ENCODE results near the gene OR51B6.
"Not testable (repeated sequence)": the region's sequence is repeated elsewhere in the genome, so short reads cannot be mapped to it uniquely, and the experiment has no call there.

The OR51B6 gene, protein sequence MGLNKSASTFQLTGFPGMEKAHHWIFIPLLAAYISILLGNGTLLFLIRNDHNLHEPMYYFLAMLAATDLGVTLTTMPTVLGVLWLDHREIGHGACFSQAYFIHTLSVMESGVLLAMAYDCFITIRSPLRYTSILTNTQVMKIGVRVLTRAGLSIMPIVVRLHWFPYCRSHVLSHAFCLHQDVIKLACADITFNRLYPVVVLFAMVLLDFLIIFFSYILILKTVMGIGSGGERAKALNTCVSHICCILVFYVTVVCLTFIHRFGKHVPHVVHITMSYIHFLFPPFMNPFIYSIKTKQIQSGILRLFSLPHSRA

DNA sequence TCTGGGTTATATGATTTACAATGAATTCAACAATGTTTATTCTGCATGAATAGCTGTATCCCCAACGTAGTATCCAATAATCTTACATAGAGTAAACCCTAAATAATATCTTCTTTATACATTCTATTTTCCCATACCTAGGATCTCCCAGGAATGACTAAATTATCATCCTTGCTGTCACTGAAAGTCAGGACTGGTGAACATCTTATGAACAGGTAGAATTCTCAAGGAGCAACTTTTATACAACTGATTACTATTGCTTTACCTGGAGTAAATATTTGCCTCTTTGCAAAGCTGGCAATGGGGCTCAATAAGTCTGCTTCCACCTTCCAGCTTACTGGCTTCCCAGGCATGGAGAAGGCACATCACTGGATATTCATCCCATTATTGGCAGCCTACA, at the start of gene OR51B6:
TSS of gene OR51B6 (plus strand) at position 301 of the 400 bp plus-strand sequence. CDS start at position 301, 0 bp downstream.
- DNase-seq (ENCODE audit: low read depth in 1 of 2, low spot score in 1 of 2), result no peak

DNA sequence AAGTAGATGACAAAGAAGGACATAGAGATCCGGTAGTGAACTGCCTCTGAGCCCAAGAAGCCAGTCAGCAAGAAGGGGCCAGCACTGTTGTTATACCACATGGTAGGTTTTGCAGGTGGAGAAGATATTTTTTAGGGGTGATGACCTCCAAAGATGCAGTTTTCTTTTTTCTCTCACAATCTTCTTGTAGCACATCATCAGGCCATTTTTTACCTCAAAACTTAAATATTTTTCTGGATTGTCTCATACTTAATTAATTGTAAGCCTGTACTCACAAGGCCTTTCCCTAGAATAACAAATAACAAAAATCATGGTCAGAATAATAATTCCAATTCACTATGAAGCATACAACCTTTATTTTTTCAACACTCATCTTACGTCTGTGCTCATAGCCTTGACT, 49.5 kb upstream of the OR51B6 start, which contains the start of gene OR51B4:
TSS of gene OR51B4 (minus strand) at position 101 of the 400 bp plus-strand sequence. CDS start at position 101, 0 bp downstream.
- DNase-seq (ENCODE audit: low read depth in 1 of 2, low spot score in 1 of 2), result no peak

DNA sequence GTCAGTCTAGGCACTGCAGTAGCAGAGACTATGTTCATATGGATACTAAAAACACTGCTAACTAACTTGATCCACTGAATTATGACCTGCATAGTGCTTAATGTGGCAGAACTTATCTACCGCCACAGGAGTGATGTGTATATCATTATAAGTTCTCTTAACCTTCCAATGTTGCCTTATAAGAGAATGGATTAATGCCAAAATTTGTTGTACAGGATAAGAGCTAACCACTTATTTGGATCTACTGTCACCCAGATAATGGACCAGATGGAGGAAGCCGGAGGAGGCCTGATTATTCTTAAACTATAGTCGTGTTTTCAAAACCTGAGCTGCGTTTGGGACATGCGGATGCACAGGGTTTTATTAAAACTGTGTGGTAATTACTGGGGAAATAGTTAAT, 47.7 kb upstream of the OR51B6 start:
- DNase-seq (ENCODE audit: low read depth in 1 of 2, low spot score in 1 of 2), result no peak

DNA sequence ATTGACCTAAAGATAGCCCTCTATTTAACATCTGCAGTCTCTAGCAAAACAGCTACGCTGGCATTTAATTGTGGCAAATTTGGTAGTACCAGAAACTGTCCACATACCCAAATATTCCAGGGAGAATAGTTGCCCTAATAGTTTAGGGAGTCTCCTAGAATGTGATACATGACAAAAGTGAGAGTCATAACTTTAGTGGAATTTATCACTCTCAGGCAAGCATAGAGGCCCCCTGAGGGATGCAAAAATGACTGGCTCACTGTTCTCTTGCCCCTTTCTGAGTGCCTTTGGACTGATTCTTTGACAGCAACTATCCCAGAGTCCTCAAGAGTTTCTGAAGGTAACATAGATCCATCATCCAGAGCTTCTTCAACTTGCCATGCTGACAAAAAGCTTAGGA, 47.3 kb upstream of the OR51B6 start:
- DNase-seq (ENCODE audit: low read depth in 1 of 2, low spot score in 1 of 2), result no peak

DNA sequence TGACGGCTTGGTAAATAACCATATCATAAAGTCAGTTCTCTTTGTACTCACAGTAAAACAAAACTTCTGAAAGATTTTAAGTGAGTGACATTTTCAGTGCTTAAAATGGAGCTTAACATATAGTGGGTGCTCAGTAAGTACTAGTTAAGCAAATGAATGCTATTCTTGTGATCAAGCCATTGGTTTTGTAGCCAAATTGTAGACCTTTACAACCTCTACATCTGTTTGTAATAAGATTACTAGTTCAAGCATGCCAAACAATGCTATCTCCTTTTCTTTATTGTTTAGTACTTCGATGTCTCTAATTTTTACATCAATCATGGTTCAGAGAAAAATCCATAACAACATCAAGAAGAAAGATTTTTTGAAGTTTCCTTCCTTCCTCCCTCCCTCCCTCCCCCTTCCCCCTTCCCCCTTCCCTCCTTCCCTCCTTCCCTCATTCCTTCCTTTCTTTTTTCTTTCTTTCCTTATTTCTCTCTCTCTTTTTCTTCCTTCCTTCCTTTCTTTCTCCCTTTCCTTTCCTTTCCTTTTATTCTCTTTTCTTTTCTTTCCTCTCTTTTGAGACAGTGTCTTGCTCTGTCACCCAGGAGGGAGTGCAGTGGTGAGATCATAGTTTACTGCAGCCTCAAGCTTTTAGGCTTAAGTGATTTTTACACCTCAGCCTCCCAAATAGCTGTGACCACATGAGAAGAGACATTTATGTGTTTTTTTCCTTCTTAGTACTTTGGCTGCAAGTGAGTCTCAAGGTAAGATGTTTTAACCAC, 43.9 kb upstream of the OR51B6 start:
- no peak for DNase-seq (ENCODE audit: low read depth in 1 of 2, low spot score in 1 of 2)

DNA sequence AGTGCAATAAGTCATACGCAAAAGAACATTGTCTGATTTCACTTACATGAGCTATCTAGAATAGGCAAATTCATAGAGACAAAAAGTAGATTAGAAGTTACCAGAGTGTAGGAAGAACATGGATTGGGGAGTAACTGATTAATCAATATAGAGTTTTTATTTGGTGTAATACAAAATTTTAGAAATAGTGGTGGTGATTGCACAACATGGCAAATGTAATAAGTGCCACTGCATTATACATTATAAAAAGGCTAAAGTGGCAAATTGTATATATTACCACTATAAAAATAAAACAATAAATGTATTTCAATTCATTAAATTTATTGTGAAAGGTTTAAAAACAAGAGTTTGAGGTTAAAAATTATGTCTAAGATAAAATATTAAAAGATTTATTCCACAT, 40.9 kb upstream of the OR51B6 start:
- no peak for DNase-seq (ENCODE audit: low read depth in 1 of 2, low spot score in 1 of 2)

DNA sequence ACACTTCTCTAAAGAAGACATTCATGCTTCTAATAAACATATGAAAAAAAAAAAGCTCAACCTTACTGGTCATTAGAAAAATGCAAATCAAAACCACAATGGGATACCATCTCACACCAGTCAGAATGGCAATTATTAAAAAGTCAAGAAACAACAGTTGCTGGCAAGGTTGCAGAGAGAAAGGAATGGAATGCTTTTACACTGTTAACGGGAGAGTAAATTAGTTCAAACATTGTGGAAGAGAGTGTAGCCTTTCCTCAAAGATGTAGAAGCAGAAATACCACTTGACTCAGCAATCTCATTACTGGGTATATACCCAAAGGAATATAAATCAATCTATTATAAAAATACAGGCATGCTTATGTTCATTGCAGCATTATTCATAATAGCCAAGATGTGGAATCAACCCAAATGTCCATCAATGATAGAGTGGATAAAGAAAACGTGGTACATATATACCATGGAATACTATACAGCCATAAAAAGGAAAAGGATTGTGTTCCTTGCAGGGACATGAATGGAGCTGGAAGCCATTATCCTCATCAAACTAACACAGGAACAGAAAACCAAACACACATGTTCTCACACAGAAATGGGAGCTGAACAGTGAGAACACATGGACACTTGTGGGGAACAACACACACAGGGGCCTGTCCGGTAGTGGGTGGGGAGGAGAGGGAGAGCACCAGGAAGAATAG, 37.8 kb upstream of the OR51B6 start:
- not testable (repeated sequence) for DNase-seq (ENCODE audit: low read depth in 1 of 2, low spot score in 1 of 2)

DNA sequence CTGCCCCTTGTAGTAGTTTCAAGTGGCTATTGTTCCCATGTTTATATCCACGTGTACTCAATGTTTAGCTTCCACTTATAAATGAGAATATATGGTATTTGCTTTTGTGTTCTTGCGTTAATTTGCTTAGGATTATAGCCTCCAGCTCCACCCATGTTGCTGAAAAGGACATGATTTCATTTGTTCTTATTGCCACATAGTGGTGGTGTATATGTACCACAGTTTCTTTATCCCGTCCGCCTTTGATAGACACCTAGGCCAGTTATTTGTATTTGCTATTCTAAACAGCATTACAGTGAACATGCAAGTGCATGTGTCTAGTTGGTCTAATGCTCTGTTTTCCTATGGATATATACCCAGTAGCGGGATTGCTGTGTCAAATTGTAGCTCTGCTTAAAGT, 34.0 kb upstream of the OR51B6 start:
- no peak for DNase-seq (ENCODE audit: low read depth in 1 of 2, low spot score in 1 of 2)

DNA sequence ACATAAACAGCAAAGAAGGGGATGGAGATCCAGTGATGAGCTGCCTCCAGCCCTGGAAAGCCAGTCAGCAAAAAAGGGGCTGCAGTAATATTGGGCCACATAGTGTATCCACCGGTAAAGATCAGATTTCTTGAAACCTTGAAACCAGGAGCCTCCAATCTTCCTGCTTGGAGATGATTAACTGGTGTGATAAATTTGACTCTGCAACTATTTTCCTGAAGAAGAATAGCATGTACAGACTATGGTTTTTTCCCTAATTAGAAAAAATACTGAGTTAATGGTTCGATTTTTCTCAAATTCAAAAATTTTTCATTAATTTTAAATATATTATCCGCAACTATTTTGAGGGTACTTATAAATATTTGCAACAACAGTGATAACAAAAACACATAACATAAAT, 27.1 kb upstream of the OR51B6 start, which contains the start of gene OR51B2:
TSS of gene OR51B2 (minus strand) at position 101 of the 400 bp plus-strand sequence. CDS start at position 101, 0 bp downstream.
- DNase-seq (ENCODE audit: low read depth in 1 of 2, low spot score in 1 of 2), result no peak

DNA sequence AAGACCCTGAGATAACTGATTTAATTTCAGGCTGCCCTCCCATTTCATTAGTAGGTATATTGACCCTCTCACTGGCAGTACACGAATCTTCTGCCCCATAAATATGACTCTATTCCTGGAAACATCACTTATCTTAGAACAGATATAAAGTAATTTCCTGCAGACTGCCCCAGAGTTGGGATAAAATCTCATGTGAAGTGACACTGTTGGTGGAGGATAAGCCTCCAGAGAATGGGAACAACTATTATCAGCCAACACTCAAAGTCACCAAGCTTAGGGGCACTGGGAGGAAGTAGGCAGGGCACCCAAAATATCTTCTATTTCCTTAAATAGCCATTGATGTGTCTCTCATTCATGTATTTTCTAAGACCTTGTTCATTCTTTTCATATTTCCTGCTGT, 16.1 kb upstream of the OR51B6 start:
- no peak for DNase-seq (ENCODE audit: low read depth in 1 of 2, low spot score in 1 of 2)

DNA sequence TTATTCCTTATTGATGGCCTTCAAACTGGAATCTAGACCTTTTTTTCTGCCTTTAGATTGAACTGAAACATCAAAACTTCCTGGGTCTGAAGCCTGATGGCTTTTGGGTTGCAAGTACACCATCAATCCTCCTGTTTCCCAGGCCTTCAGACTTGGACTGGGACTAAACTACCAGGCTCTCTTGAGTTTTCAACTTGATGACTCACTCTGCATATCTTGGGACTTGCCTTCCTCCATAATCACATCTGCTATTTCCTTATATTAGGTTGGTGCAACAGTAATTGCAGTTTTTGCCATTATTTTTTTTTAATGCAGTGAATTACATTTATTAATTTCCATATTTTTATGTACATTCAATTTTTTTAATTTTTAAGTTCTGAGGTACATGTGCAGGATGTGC, 15.0 kb upstream of the OR51B6 start:
- DNase-seq (ENCODE audit: low read depth in 1 of 2, low spot score in 1 of 2), result no peak

DNA sequence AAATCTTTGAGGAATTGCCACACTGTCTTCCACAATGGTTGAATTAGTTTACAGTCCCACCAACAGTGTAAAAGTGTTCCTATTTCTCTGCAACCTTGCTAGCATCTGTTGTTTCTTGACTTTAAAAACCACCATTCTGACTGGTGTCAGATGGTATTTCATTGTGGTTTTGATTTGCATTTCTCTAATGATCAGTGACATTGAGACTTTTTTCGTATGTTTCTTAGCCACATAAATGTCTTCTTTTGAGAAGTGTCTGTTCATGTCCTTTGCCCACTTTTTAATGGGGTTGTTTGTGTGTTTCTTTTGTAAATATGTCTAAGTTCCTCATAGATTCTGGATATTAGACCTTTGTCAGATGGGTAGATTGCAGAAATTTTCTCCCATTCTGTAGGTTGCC, 14.1 kb upstream of the OR51B6 start:
- DNase-seq (ENCODE audit: low read depth in 1 of 2, low spot score in 1 of 2), result not testable (repeated sequence)

DNA sequence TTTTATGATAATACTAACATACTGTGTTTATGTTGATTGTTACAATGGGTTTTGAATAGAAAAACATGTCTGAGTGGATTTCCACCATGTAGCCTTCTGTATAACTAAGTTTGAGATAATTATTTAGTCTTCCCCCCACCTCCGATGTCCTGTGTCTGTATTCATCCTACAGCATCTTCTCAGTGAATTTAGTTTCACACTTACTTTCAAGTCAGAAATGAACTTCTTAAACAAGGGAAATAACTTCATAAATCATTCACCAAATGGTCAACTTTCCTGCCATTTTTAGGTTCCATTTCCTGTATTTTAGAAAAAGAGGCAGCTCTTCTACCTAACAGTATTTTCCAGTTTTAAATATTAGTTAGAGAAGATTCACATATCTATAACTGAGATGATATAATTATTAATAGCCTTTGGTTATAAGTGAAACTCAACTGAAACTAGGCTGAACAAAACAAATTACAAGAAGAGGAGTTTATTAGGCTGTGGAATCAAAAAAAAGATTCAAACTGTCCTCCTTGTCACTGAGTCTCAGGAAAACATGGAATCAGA, 11.5 kb upstream of the OR51B6 start:
- DNase-seq (ENCODE audit: low read depth in 1 of 2, low spot score in 1 of 2), result no peak

DNA sequence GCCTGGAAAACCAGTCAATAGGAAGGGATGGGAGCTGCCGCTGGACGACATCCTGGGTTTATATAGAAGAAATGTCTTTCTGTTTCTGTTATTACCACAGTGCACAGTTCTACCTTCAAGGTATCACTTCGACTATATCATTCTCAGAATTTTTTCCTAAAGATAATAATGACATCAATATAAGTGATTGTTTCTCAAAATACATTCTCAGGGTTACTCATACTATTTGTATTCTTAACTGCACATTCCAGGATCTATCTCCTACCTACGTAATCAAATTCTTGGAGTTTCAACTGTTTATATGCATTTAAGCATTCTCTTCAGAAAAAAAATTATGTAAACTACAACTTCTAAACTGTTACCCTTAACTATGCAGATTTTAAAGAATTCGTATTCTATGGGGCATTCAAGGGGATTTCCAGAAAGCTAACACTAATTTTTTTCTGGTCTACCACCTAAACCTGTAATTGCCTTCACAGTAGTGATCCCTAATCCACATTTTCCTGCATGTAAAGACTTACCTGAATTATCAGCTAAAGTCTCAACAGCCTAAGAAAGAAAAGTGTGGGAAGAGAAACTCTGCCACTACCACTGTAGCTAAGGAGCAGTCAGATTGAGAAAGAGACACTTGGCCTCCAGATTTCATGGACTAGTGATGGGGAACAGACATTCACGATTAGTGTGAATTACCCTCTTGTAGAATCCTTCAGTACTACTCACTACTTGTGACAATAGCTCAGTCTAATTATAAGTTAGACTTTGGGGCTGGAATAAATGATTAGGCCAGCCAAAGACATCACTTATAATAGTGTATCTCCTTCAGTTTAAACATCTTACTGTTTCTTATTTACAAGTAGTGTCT, 7.6 kb upstream of the OR51B6 start, which contains the start of gene OR51B5:
TSS of gene OR51B5 (minus strand) at position 51 of the 862 bp plus-strand sequence. CDS start at position 51, 0 bp downstream.
- DNase-seq (ENCODE audit: low read depth in 1 of 2, low spot score in 1 of 2), result no peak

DNA sequence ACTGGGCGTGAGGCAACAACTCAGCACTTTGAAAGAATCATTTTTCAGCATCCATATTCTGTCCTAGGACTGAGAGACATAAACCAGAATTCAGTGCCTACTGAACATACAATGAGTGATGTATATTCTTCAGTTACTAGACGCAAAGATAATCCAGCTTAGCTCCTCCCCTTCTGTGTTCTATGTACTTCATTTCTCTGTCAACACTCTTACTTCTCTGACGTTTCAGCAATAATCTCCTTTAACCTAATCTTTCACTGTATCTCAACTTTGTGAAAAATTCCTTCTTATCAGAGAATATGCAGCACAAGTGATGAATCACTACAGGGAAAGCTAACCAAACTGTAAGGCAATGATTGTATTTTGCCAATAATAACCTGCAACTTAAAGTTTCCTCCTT, 5.5 kb upstream of the OR51B6 start:
- DNase-seq (ENCODE audit: low read depth in 1 of 2, low spot score in 1 of 2), result no peak

DNA sequence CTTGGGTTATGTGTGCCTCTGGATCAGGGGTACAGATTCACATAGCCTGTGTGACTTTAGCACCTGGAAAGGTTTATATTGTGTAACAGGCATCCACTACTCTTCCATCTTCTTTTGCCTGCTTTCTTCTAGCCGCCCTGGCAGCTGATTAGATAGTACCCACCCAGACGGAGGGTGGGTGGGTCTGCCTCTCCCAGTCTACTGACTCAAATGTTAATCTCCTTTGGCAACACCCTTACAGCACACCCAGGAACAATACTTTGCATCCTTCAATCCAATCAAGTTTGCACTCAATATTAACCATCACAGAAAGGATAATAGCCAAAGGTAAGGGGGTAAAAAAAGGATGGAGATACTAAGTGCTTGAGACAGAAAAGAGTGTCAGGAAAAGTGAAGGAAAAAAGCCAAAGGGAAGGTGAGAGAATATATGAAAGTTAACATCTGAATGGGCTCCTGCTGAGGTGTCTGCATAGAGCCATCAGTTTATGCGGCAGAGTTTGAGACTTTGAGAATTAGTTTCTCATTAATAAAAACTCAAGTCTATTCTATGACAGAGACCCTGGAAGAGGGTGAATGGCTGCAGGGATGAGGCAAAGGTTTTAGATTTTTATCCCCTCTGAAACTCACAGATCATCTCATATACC, 2.6 kb upstream of the OR51B6 start:
- no peak for DNase-seq (ENCODE audit: low read depth in 1 of 2, low spot score in 1 of 2)

DNA sequence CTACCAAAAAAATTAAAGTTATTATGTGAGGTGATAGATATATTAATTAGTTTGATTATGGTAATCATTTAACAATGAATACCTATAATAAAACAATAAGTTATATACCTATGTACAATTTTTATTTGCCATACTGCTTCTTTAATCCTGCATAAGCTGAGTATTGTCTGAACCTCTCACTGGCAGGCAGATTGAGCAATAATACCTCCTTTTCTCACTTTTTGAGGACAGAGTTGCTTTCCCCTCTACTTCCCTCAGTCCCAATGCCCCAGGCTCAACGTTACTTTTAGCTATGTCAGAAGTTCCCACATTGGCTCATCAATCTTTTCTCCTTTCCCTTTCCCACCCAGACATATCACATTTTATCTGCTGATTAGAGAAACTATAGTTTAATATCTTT, 1.8 kb upstream of the OR51B6 start:
- DNase-seq (ENCODE audit: low read depth in 1 of 2, low spot score in 1 of 2), result no peak

DNA sequence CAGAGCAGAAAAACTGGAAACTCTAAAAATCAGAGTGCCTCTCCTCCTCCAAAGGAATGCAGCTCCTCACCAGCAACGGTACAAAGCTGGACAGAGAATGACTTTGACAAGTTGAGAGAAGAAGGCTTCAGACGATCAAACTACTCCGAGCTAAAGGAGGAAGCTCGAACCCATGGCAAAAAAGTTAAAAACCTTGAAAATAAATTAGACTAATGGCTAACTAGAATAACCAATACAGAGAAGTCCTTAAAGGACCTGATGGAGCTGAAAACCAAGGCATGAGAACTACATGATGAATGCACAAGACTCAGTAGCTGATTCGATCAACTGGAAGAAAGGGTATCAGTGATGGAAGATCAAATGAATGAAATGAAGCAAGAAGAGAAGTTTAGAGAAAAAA, 4.7 kb downstream of the OR51B6 start:
- DNase-seq (ENCODE audit: low read depth in 1 of 2, low spot score in 1 of 2), result not testable (repeated sequence)

DNA sequence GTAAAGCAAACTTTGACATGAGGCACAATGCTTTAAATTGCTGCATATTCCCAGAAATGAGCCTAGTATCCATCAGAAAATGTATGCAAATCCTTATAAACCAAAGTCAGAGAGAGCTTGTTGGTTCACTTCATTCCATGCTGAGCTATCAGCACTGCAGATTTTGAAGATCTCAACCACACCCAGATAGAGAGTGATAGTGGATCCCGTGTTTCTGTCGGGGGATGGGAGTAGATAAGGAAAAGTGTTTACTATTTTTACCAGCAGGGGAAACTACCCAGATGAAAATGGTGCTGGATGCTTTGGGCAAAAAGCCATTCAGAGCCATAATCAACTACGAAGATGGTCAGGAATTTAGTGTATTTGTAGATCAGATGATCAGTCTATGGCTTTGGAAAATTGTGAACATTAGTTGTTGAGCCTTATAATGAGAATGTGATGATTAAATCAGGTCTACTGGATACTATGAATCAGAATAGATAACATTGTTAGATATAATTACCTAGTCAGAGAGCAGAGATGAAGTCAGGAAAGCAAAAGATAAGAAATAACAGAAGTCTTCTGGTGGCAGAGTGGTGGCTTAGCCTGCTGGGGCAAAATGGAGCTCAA, 10.8 kb downstream of the OR51B6 start:
- no peak for DNase-seq (ENCODE audit: low read depth in 1 of 2, low spot score in 1 of 2)
